Mesendoderm (in vitro differentiated cells): ENCODE measurements around the gene ADGRG4.
"Not testable (repeated sequence)": the region's sequence is repeated elsewhere in the genome, so short reads cannot be mapped to it uniquely, and the experiment has no call there.

Experiments used
- DNase-seq: peaks from one replicate; pipeline ENCODE4 v3.0.0; 2013
- H2AK5ac ChIP-seq: 2 replicates; pipeline ENCODE4 v1.6.1; 2013; ENCODE audit warnings: low read length, inconsistent platforms
- H2BK120ac ChIP-seq: 2 replicates; pipeline ENCODE4 v1.6.1; 2013; ENCODE audit warnings: low read depth, mild to moderate bottlenecking, low read length, moderate library complexity, mixed read lengths
- H2BK15ac ChIP-seq: replicated peaks from 2 replicates; pipeline ENCODE4 v1.6.1; 2013; ENCODE audit warnings: low read depth, mild to moderate bottlenecking, moderate library complexity
- H2BK5ac ChIP-seq: 2 replicates; pipeline ENCODE4 v1.6.1; 2013; ENCODE audit warnings: low read length, inconsistent platforms
- H3K18ac ChIP-seq: 2 replicates; pipeline ENCODE4 v1.6.1; 2013; ENCODE audit warnings: mild to moderate bottlenecking, low read length, mixed read lengths
- H3K23ac ChIP-seq: one replicate; pipeline ENCODE4 v1.6.1; 2013; ENCODE audit warnings: low read length
- H3K27ac ChIP-seq: 2 replicates; pipeline ENCODE4 v1.5.1; 2013; ENCODE audit warnings: low read depth, mild to moderate bottlenecking, inconsistent platforms, low read length, moderate library complexity
- H3K27me3 ChIP-seq: 2 replicates; pipeline ENCODE4 v1.6.1; 2013; ENCODE audit warnings: low read length, control low read depth, mild to moderate bottlenecking, inconsistent platforms; ENCODE audit not compliant: insufficient read depth, poor library complexity
- H3K36me3 ChIP-seq: 2 replicates; pipeline ENCODE4 v1.6.1; 2013; ENCODE audit warnings: low read length, inconsistent platforms; ENCODE audit not compliant: control insufficient read depth, insufficient read depth
- H3K4ac ChIP-seq: one replicate; pipeline ENCODE4 v1.6.1; 2013; ENCODE audit warnings: low read depth, mild to moderate bottlenecking, low read length, moderate library complexity
- H3K4me1 ChIP-seq: 2 replicates; pipeline ENCODE4 v1.6.1; 2013; ENCODE audit warnings: low read depth, low read length, inconsistent platforms; ENCODE audit not compliant: control insufficient read depth
- H3K4me2 ChIP-seq: 2 replicates; pipeline ENCODE4 v1.6.1; 2013; ENCODE audit warnings: low read length
- H3K4me3 ChIP-seq: 2 replicates; pipeline ENCODE4 v1.5.1; 2013; ENCODE audit warnings: mild to moderate bottlenecking, low read length
- H3K56ac ChIP-seq: one replicate; pipeline ENCODE4 v1.6.1; 2013; ENCODE audit warnings: low read length
- H3K79me1 ChIP-seq: 2 replicates; pipeline ENCODE4 v1.6.1; 2013; ENCODE audit warnings: low read length, inconsistent platforms
- H3K79me2 ChIP-seq: 2 replicates; pipeline ENCODE4 v1.6.1; 2013; ENCODE audit warnings: mild to moderate bottlenecking, low read length; ENCODE audit not compliant: control insufficient read depth, insufficient read depth
- H3K9ac ChIP-seq: 2 replicates; pipeline ENCODE4 v1.6.1; 2013; ENCODE audit warnings: low read length, inconsistent platforms
- H4K5ac ChIP-seq: one replicate; pipeline ENCODE4 v1.6.1; 2013; ENCODE audit warnings: low read length
- H4K8ac ChIP-seq: one replicate; pipeline ENCODE4 v1.6.1; 2013; ENCODE audit warnings: low read depth, mild to moderate bottlenecking, control low read depth, low read length, moderate library complexity
- WGBS: extraction: QIAGEN DNeasy Blood & Tissue Kit; methylation state at CpG from one replicate; pipeline ENCODE4 v1.1.7; 2013; ENCODE audit warnings: low lambda C conversion rate, missing lambda C conversion rate; ENCODE audit not compliant: insufficient coverage; ENCODE audit errors: extremely low coverage; 5-methylcytosine and 5-hydroxymethylcytosine counted together

The ADGRG4 gene

DNA sequence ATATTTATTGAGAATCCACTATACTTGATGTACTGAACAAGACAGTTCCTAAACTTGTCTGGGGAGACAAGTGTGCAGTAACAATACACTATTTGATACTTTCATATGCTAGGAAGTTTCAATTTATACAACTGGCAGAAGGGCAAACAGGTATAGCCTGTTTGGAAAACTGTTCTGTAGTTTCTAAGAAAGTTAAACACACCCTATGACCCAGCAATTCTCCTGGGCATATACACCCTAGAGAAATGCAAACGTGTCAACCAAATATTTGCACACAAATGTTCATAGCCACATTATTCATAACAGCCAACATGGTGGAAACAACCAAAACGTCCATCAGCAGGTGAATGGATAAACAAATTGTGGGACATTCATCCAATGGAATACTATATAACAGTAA is 123.0 kb downstream of the ADGRG4 start:
- H3K79me2 ChIP-seq: no peaks in the 10 kb centered on the region
- H4K5ac ChIP-seq: no peak overlapping the region
- no peak overlapping the region for H2BK5ac ChIP-seq
- no peak overlapping the region for H2AK5ac ChIP-seq
- H3K4me3 ChIP-seq: no peak overlapping the region
- no peak for DNase-seq
- no peak overlapping the region for H3K23ac ChIP-seq
- no peak overlapping the region for H3K56ac ChIP-seq
- H3K79me1 ChIP-seq: no peaks in the 10 kb centered on the region
- H3K4ac ChIP-seq: no peak overlapping the region
- no peaks in the 10 kb centered on the region for H3K27me3 ChIP-seq
- no peak overlapping the region for H4K8ac ChIP-seq
- no peak overlapping the region for H3K9ac ChIP-seq
- H2BK120ac ChIP-seq: no peak overlapping the region
- H3K18ac ChIP-seq: no peak overlapping the region
- H3K27ac ChIP-seq: no peak overlapping the region
- no CpG with 5 or more reads among the region's 2 CpGs for WGBS
- peaks cover 3% of the 10 kb centered on the region for H3K4me1 ChIP-seq
- no peaks in the 10 kb centered on the region for H3K36me3 ChIP-seq
- H3K4me2 ChIP-seq: no peak overlapping the region
- H2BK15ac ChIP-seq: no peak overlapping the region

- no peaks in the 10 kb centered on the region for H3K27me3 ChIP-seq
- no CpG with 5 or more reads among the region's 2 CpGs for WGBS
- H3K56ac ChIP-seq: peak overlapping the region; percentile 7
- H3K23ac ChIP-seq: no peak overlapping the region
- H2BK120ac ChIP-seq: no peak overlapping the region
- H2BK15ac ChIP-seq: no peak overlapping the region
- no peaks in the 10 kb centered on the region for H3K79me2 ChIP-seq
- H3K27ac ChIP-seq: no peak overlapping the region
- no peak overlapping the region for H4K5ac ChIP-seq
- no peak overlapping the region for H4K8ac ChIP-seq
- no peak overlapping the region for H3K4me2 ChIP-seq
- DNase-seq: peak; percentile 72
- no peak overlapping the region for H3K4ac ChIP-seq
- no peaks in the 10 kb centered on the region for H3K79me1 ChIP-seq
- H2AK5ac ChIP-seq: no peak overlapping the region
- H3K36me3 ChIP-seq: no peaks in the 10 kb centered on the region
- H3K9ac ChIP-seq: no peak overlapping the region
- H2BK5ac ChIP-seq: no peak overlapping the region
- H3K4me3 ChIP-seq: no peak overlapping the region
- peaks cover 3% of the 10 kb centered on the region for H3K4me1 ChIP-seq
- no peak overlapping the region for H3K18ac ChIP-seq
Measured at GRCh38 chrX:136425996-136426395, 125.2 kb downstream of the ADGRG4 start.

GRCh38 chrX:136431625-136432024 is 130.9 kb downstream of the ADGRG4 start:
- DNase-seq: no peak
- no peak overlapping the region for H3K18ac ChIP-seq
- H3K4ac ChIP-seq: no peak overlapping the region
- H3K27ac ChIP-seq: no peak overlapping the region
- no peak overlapping the region for H3K4me2 ChIP-seq
- no peak overlapping the region for H3K9ac ChIP-seq
- no peak overlapping the region for H2BK5ac ChIP-seq
- H3K36me3 ChIP-seq: no peaks in the 10 kb centered on the region
- no peak overlapping the region for H2AK5ac ChIP-seq
- no peaks in the 10 kb centered on the region for H3K79me2 ChIP-seq
- no peaks in the 10 kb centered on the region for H3K79me1 ChIP-seq
- no peak overlapping the region for H4K5ac ChIP-seq
- no peak overlapping the region for H4K8ac ChIP-seq
- H2BK120ac ChIP-seq: no peak overlapping the region
- no CpG with 5 or more reads among the region's 1 CpG for WGBS
- no peak overlapping the region for H2BK15ac ChIP-seq
- no peak overlapping the region for H3K23ac ChIP-seq
- no peak overlapping the region for H3K4me3 ChIP-seq
- no peaks in the 10 kb centered on the region for H3K27me3 ChIP-seq
- no peaks in the 10 kb centered on the region for H3K4me1 ChIP-seq
- no peak overlapping the region for H3K56ac ChIP-seq

DNA sequence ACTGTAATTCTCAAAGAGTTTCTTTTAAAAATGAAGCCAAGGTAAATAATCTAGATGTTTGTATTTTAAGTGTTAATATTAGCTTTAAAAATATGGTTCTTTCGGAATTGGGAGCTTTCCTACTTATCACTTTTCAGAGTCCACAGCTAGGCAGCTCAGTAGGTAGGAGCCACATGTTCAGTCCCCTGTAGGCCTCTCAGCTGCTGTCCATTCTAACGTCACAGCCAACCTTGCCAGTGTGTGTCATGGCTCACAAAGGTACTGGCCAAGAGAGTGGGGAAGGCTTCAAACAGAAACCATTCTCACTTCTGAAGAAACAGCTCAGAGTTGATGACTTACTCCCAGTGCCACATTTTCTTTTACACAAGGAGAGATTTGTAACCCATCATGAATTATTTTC is 137.0 kb downstream of the ADGRG4 start:
- WGBS: no CpG with 5 or more reads among the region's 2 CpGs
- no peak overlapping the region for H3K4me2 ChIP-seq
- no peak overlapping the region for H3K4me3 ChIP-seq
- no peak overlapping the region for H2BK5ac ChIP-seq
- H2BK120ac ChIP-seq: no peak overlapping the region
- H3K18ac ChIP-seq: no peak overlapping the region
- H3K4me1 ChIP-seq: no peaks in the 10 kb centered on the region
- no peaks in the 10 kb centered on the region for H3K36me3 ChIP-seq
- H2BK15ac ChIP-seq: no peak overlapping the region
- no peaks in the 10 kb centered on the region for H3K79me1 ChIP-seq
- H3K23ac ChIP-seq: no peak overlapping the region
- no peaks in the 10 kb centered on the region for H3K79me2 ChIP-seq
- H2AK5ac ChIP-seq: no peak overlapping the region
- H4K8ac ChIP-seq: no peak overlapping the region
- H3K9ac ChIP-seq: no peak overlapping the region
- H3K27ac ChIP-seq: no peak overlapping the region
- no peaks in the 10 kb centered on the region for H3K27me3 ChIP-seq
- no peak overlapping the region for H3K56ac ChIP-seq
- DNase-seq: no peak
- H3K4ac ChIP-seq: no peak overlapping the region
- no peak overlapping the region for H4K5ac ChIP-seq

GRCh38 chrX:136438192-136438591 is 137.4 kb downstream of the ADGRG4 start:
- H3K79me1 ChIP-seq: no peaks in the 10 kb centered on the region
- no peaks in the 10 kb centered on the region for H3K27me3 ChIP-seq
- H2BK15ac ChIP-seq: no peak overlapping the region
- H3K36me3 ChIP-seq: no peaks in the 10 kb centered on the region
- H3K4ac ChIP-seq: no peak overlapping the region
- no peaks in the 10 kb centered on the region for H3K79me2 ChIP-seq
- no peak overlapping the region for H3K4me3 ChIP-seq
- H2AK5ac ChIP-seq: no peak overlapping the region
- H3K4me1 ChIP-seq: no peaks in the 10 kb centered on the region
- H3K9ac ChIP-seq: no peak overlapping the region
- H2BK5ac ChIP-seq: no peak overlapping the region
- no peak overlapping the region for H3K56ac ChIP-seq
- no peak overlapping the region for H4K5ac ChIP-seq
- H3K18ac ChIP-seq: no peak overlapping the region
- no peak for DNase-seq
- no peak overlapping the region for H2BK120ac ChIP-seq
- no peak overlapping the region for H4K8ac ChIP-seq
- no peak overlapping the region for H3K27ac ChIP-seq
- no peak overlapping the region for H3K4me2 ChIP-seq
- no peak overlapping the region for H3K23ac ChIP-seq
- WGBS: no CpG with 5 or more reads among the region's 3 CpGs

GRCh38 chrX:136445674-136446073 is 144.9 kb downstream of the ADGRG4 start:
- not testable (repeated sequence) for H2BK15ac ChIP-seq, H2BK5ac ChIP-seq, H3K9ac ChIP-seq, H3K4me3 ChIP-seq, H4K8ac ChIP-seq, DNase-seq, H3K27ac ChIP-seq, H3K56ac ChIP-seq, H2BK120ac ChIP-seq, H3K4me1 ChIP-seq, H3K79me2 ChIP-seq, H3K27me3 ChIP-seq, H3K23ac ChIP-seq, H3K4me2 ChIP-seq, H2AK5ac ChIP-seq, H3K4ac ChIP-seq, H3K79me1 ChIP-seq, H3K18ac ChIP-seq, H3K36me3 ChIP-seq, H4K5ac ChIP-seq
- whole genome bisulfite sequencing: no CpG with 5 or more reads among the region's 18 CpGs
